Activated T-cell treated with anti-CD3 and anti-CD28 coated beads, Interleukin-2, amount 50 U/mL, for 24 hours (primary cell): ENCODE data around the gene TNK2.

Source experiments
- DNase-seq: peaks from one replicate; pipeline ENCODE4 v3.0.0-alpha.2; 2020
- H3K27ac Mint-ChIP-seq: 2 replicates; pipeline ENCODE4 v1.8.0; 2020; ENCODE audit warnings: mild to moderate bottlenecking, mixed read lengths
- H3K27me3 Mint-ChIP-seq: 2 replicates; pipeline ENCODE4 v1.8.0; 2020; ENCODE audit warnings: mixed read lengths
- H3K36me3 Mint-ChIP-seq: 2 replicates; pipeline ENCODE4 v1.8.0; 2020; ENCODE audit warnings: low read depth, mixed read lengths
- H3K4me1 Mint-ChIP-seq: 2 replicates; pipeline ENCODE4 v1.8.0; 2020; ENCODE audit warnings: low read depth, mixed read lengths
- H3K4me3 Mint-ChIP-seq: 2 replicates; pipeline ENCODE4 v1.8.0; 2020; ENCODE audit warnings: mild to moderate bottlenecking, moderate library complexity, mixed read lengths
- H3K9me3 Mint-ChIP-seq: 2 replicates; pipeline ENCODE4 v1.8.0; 2020; ENCODE audit warnings: mixed read lengths

Gene TNK2

DNA sequence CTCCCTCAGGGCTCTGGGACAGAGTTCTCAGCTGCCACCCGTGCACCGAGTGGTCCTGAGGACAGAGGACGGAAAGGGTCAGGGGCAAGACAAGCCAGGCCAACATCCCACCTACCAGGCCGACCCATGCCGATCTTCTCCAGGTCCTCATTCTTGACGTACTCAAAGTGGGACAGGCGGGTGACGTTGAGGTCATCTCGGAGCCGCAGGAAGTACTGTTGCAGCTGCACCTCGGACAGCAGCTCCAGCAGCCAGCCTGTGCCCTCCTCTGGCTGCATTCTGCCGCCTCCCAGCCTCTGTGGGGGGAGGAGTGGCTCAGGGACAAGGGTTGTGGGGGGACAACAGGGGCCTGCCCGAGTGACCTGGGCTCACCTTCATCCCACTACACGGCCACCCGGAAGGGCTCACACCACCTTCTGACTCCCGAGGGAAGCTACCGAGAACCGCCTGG is 20.0 kb downstream of the TNK2 start:
- H3K27me3 Mint-ChIP-seq: no peaks in the 10 kb centered on the region
- H3K9me3 Mint-ChIP-seq: no peaks in the 10 kb centered on the region
- peaks cover 41% of the 10 kb centered on the region for H3K36me3 Mint-ChIP-seq
- no peak overlapping the region for H3K4me3 Mint-ChIP-seq
- no peak overlapping the region for H3K27ac Mint-ChIP-seq
- DNase-seq: no peak
- peaks cover 9% of the 10 kb centered on the region for H3K4me1 Mint-ChIP-seq

- Mint-ChIP-seq H3K9me3 (no peaks in the 10 kb centered on the region), H3K4me3 (no peak overlapping the region), H3K36me3 (peaks cover 45% of the 10 kb centered on the region), H3K4me1 (peaks cover 9% of the 10 kb centered on the region), H3K27ac (no peak overlapping the region), H3K27me3 (no peaks in the 10 kb centered on the region)
- DNase-seq: no peak
Measured at GRCh38 chr3:195887670-195888069, 20.7 kb downstream of the TNK2 start.

DNA sequence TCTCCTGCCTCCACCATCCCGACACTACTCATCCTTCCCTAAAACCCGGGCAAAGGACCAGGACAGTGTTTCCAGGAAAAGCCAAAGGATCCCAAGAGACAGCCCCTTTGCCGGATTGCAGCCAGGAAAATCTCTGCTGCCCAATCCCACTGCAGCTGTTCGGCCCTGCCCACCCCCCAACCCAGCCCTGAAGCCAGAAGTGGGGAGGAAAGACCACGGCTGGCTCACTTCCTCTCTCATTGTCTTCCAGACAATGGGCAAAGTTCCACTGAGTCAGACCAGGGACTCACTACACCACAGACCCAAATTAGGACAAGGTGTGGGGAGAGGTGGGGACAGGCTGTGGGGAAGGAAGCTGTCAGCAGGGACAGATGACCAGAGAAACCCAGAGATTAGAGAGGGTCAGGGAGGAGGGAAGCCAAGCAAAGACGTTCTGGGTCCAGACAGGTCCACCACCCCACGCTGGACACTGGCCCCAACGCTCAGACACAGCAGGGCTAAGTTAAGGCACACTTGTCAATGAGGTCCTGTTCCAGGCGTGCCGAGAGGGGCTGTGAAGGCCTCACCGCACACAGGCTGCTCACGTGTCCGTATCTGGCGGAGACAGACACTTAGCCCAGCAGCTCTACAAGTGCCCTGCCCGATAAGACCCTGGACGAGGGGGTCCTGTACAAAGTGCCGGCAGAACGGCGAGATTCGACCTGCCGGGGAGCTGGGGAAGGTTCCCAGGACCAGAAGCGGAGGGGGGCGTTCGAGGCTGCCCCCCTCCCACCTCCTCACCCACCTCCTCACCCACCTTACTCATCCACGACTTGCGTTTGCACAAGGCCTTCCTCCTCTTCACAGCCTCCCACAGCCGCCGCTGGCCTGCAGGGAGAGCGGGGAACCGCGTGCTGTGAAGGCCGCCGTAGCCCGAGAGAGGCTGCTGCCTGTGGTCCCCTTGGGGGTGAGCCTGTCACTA is 21.9 kb downstream of the TNK2 start:
- Mint-ChIP-seq H3K4me3 (no peak overlapping the region), H3K27ac (peak overlapping the region; percentile 38)
- no peak for DNase-seq

GRCh38 chr3:195885036-195885891 is 23.1 kb downstream of the TNK2 start:
- H3K27ac Mint-ChIP-seq: peak overlapping the region; percentile 63
- DNase-seq: no peak
- H3K36me3 Mint-ChIP-seq: peaks cover 49% of the 10 kb centered on the region
- H3K27me3 Mint-ChIP-seq: no peaks in the 10 kb centered on the region
- H3K9me3 Mint-ChIP-seq: no peaks in the 10 kb centered on the region
- H3K4me3 Mint-ChIP-seq: no peak overlapping the region
- H3K4me1 Mint-ChIP-seq: peaks cover 9% of the 10 kb centered on the region

More for the DNA sequence above, 21.9 kb downstream of the TNK2 start:
- H3K4me1 Mint-ChIP-seq: peaks cover 9% of the 10 kb centered on the region
- H3K27me3 Mint-ChIP-seq: no peaks in the 10 kb centered on the region
- no peaks in the 10 kb centered on the region for H3K9me3 Mint-ChIP-seq
- H3K36me3 Mint-ChIP-seq: peaks cover 49% of the 10 kb centered on the region

- no peaks in the 10 kb centered on the region for H3K9me3 Mint-ChIP-seq
- no peaks in the 10 kb centered on the region for H3K27me3 Mint-ChIP-seq
- H3K36me3 Mint-ChIP-seq: peaks cover 51% of the 10 kb centered on the region
- no peak overlapping the region for H3K27ac Mint-ChIP-seq
- DNase-seq: no peak
- H3K4me1 Mint-ChIP-seq: peaks cover 8% of the 10 kb centered on the region
- no peak overlapping the region for H3K4me3 Mint-ChIP-seq
Measured at GRCh38 chr3:195884691-195885035, 23.7 kb downstream of the TNK2 start.

GRCh38 chr3:195883801-195884200 is 24.6 kb downstream of the TNK2 start:
- no peak for DNase-seq

DNA sequence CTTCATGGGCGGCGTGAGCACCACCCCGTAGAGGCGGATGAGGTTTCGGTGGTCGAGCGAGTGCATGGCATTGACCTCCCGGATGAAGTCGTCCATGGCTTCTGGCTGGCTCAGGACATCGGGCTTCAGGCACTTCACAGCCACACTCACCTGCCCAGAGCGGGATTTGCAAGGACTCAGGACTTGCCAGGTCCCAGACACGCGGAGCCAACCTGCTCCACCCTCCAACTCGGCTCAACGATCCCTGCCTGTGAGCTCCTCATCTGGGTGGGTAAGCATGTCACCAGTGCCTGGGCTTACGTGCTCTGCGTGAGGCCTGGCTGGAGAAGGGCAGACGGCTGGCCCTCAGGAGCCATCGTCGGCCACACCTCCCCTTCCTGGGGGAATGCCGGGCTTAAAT is 25.2 kb downstream of the TNK2 start:
- Mint-ChIP-seq H3K4me3 (no peak overlapping the region), H3K4me1 (peaks cover 4% of the 10 kb centered on the region), H3K27ac (no peak overlapping the region), H3K9me3 (no peaks in the 10 kb centered on the region), H3K27me3 (no peaks in the 10 kb centered on the region), H3K36me3 (peaks cover 60% of the 10 kb centered on the region)
- no peak for DNase-seq

More at GRCh38 chr3:195883801-195884200, 24.6 kb downstream of the TNK2 start:
- Mint-ChIP-seq H3K27ac (peak overlapping the region; percentile 35), H3K27me3 (no peaks in the 10 kb centered on the region), H3K4me3 (no peak overlapping the region), H3K4me1 (peaks cover 4% of the 10 kb centered on the region), H3K36me3 (peaks cover 58% of the 10 kb centered on the region), H3K9me3 (no peaks in the 10 kb centered on the region)

DNA sequence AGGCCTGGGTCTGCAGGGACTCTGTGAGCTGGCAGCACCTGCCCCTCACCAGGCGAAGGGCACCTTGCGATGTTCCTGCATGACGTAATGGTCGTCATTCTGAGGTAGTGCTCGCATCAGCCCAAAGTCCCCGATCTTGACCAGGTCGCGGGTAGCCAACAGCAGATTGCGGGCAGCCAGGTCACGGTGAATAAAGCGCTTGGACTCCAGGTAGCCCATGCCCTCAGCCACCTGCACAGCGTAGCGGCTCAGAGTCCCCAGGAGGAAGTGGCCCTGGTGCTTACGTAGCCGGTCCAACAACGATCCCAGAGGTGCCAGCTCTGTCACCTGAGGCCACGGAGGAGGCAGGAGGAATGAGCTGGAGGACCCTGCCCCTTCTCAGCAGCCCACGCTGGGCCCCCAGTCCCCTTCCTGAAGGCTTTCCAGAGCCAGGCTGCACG is 26.3 kb downstream of the TNK2 start:
- H3K27ac Mint-ChIP-seq: no peak overlapping the region
- no peak overlapping the region for H3K4me3 Mint-ChIP-seq
- no peaks in the 10 kb centered on the region for H3K9me3 Mint-ChIP-seq
- DNase-seq: no peak
- H3K27me3 Mint-ChIP-seq: no peaks in the 10 kb centered on the region
- peaks cover 63% of the 10 kb centered on the region for H3K36me3 Mint-ChIP-seq
- peaks cover 2% of the 10 kb centered on the region for H3K4me1 Mint-ChIP-seq

- Mint-ChIP-seq H3K27me3 (no peaks in the 10 kb centered on the region), H3K36me3 (peaks cover 60% of the 10 kb centered on the region), H3K27ac (no peak overlapping the region)
Measured at GRCh38 chr3:195881276-195881988, 26.9 kb downstream of the TNK2 start.

GRCh38 chr3:195880037-195880431 is 28.3 kb downstream of the TNK2 start:
- no peak overlapping the region for H3K27ac Mint-ChIP-seq
- H3K9me3 Mint-ChIP-seq: no peaks in the 10 kb centered on the region
- H3K4me1 Mint-ChIP-seq: peaks cover 2% of the 10 kb centered on the region
- peaks cover 56% of the 10 kb centered on the region for H3K36me3 Mint-ChIP-seq
- no peaks in the 10 kb centered on the region for H3K27me3 Mint-ChIP-seq
- H3K4me3 Mint-ChIP-seq: no peak overlapping the region
- DNase-seq: no peak

More at GRCh38 chr3:195881276-195881988, 26.9 kb downstream of the TNK2 start:
- no peak for DNase-seq
- Mint-ChIP-seq H3K9me3 (no peaks in the 10 kb centered on the region), H3K4me3 (no peak overlapping the region), H3K4me1 (peaks cover 2% of the 10 kb centered on the region)

- H3K4me3 Mint-ChIP-seq: no peak overlapping the region
- H3K27ac Mint-ChIP-seq: peak overlapping the region; percentile 65
- H3K27me3 Mint-ChIP-seq: no peaks in the 10 kb centered on the region
- peaks cover 2% of the 10 kb centered on the region for H3K4me1 Mint-ChIP-seq
- H3K36me3 Mint-ChIP-seq: peaks cover 56% of the 10 kb centered on the region
- no peak for DNase-seq
- H3K9me3 Mint-ChIP-seq: no peaks in the 10 kb centered on the region
Measured at GRCh38 chr3:195879416-195880036, 28.8 kb downstream of the TNK2 start.

DNA sequence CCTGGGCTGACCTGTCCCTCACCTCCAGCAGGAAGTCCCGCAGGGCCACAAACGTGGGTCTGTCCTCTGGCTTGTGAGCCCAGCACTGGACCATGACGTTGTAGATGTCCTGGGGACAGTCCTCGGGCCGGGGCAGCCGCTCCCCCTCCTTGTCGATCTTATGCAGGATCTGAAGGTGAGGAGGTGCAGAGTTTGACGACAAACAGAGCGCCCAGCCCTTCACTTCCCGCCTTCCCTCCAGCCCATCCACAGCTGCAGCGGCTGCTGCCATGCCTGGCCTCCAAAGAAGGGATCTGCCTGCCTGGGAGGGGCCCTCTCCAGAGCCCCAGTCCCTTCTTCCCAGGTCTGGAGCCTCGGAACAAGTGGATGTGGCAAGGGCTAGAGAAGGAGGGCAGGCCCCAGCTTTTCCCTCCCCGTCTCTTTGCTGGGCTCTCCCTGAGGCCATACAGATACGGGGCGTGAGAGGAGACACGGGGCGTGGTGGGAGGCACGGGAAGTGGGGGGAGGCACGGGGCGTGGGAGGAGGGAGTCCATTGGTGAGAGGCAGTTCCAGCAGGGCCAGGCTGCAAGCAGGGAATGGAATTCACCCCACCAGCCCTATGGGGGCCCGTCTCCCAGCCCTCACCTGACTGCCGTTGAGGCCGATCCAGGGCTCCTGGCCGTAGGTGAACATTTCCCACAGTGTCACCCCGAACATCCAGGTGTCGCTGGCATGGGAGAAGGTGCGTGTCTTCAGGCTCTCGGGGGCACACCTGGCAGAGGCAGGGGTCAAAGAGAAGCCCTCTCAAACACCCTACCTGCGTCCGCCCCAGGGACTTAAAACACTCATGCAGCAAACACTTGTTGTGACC is 29.7 kb downstream of the TNK2 start:
- Mint-ChIP-seq H3K4me3 (no peak overlapping the region), H3K27me3 (no peaks in the 10 kb centered on the region), H3K36me3 (peaks cover 52% of the 10 kb centered on the region), H3K27ac (peak overlapping the region; percentile 65), H3K9me3 (no peaks in the 10 kb centered on the region), H3K4me1 (peaks cover 2% of the 10 kb centered on the region)
- DNase-seq: no peak

DNA sequence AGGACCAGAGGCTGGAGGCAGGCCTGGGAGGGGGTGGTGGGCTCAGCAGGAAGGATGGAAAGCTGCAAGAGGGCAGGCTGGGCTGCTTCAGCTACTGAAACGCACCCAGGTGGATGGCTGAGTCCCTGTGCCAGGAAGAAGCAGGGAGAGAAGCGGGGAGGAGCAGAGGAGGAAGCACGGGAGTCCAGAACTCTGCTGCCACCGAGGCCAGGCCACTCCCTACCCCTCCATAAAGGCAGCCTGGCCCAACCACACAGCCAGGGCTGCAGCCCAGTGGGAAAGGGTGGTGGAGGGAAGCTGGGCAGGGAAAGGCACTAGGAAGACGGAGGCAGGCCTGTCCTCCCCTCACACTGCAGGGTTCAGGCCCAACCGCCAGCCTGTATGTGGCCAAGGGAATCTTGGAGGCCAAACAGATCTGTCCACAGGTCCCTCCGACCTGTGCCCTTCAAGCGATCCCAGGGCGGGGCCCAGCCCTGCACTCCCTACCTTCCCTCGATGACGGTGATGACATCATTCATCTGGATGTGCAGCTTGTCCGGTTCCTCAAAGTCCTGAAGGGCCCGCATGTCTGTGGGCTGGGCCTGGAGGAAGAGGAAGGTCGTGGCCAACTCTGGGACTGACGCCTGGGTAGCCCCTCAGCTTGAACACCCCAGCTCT is 30.5 kb downstream of the TNK2 start:
- Mint-ChIP-seq H3K4me3 (no peak overlapping the region), H3K4me1 (peaks cover 2% of the 10 kb centered on the region), H3K36me3 (peaks cover 46% of the 10 kb centered on the region), H3K27me3 (no peaks in the 10 kb centered on the region), H3K27ac (peak overlapping the region; percentile 37), H3K9me3 (no peaks in the 10 kb centered on the region)
- DNase-seq: no peak
